K562 (cell line): ENCODE measurements around the gene DHRS3. TPM values are rescaled to one million over a fixed set of nuclear protein-coding genes. Genes with fewer than 3 reads are reported as not detected.

ENCODE experiments used
- CEBPB ChIP-seq: fragments of 450-650 bp; IDR thresholded peaks from 2 replicates; pipeline ENCODE4 v1.6.1; 2016; ENCODE audit warnings: missing genetic modification characterization, missing compliant biosample characterization
- CHCHD3 ChIP-seq: fragments of 250-450 bp; sonication (Bioruptor Pico); IDR thresholded peaks from 2 replicates; pipeline ENCODE4 v2.1.2; 2022; ENCODE audit warnings: mild to moderate bottlenecking
- CXXC5 ChIP-seq: fragments of 250-450 bp; sonication (Bioruptor Pico); IDR thresholded peaks from 2 replicates; pipeline ENCODE4 v1.8.0; 2022; ENCODE audit warnings: inconsistent platforms, mild to moderate bottlenecking, moderate library complexity
- EGR1 ChIP-seq: fragments of 450-650 bp; conservative IDR thresholded peaks from 2 replicates; pipeline ENCODE4 v1.6.1; 2017; ENCODE audit warnings: mild to moderate bottlenecking
- EWSR1 ChIP-seq: fragments of 450-650 bp; IDR thresholded peaks from 2 replicates; pipeline ENCODE4 v1.6.1; 2018; ENCODE audit warnings: borderline replicate concordance, mild to moderate bottlenecking, low read depth, moderate library complexity; ENCODE audit not compliant: partially characterized antibody
- GTF2B ChIP-seq: IDR thresholded peaks from 2 replicates; pipeline ENCODE4 v1.6.1; 2011; ENCODE audit not compliant: insufficient read length; ENCODE audit errors: extremely low read depth
- L3MBTL2 ChIP-seq: fragments of 450-650 bp; IDR thresholded peaks from 2 replicates; pipeline ENCODE4 v1.6.1; 2016; ENCODE audit warnings: mild to moderate bottlenecking, moderate library complexity
- POLR2A ChIP-seq: fragments of 450-650 bp; conservative IDR thresholded peaks from 2 replicates; pipeline ENCODE4 v1.6.1; 2016
- RBM14 ChIP-seq: fragments of 200-400 bp; formaldehyde crosslinking; IDR thresholded peaks from 2 replicates; pipeline ENCODE4 v1.6.1; 2018; ENCODE audit warnings: low read depth, mild to moderate bottlenecking, low read length, moderate library complexity, borderline replicate concordance; ENCODE audit not compliant: insufficient read depth
- RBM39 ChIP-seq: fragments of 200-400 bp; formaldehyde crosslinking; optimal IDR thresholded peaks from 2 replicates; pipeline ENCODE3; 2018; ENCODE audit warnings: low read depth, low read length
- RREB1 ChIP-seq: fragments of 250-450 bp; sonication (Bioruptor Pico); IDR thresholded peaks from 2 replicates; pipeline ENCODE4 v1.4.0; 2020
- STAT6 ChIP-seq: sonication (generic); formaldehyde crosslinking; IDR thresholded peaks from 2 replicates; pipeline ENCODE4 v1.8.1; 2023; ENCODE audit warnings: mild to moderate bottlenecking, missing genetic modification reagents
- ZBED1 ChIP-seq: IDR thresholded peaks from 2 replicates; pipeline ENCODE4 v1.6.1; 2014
- ZBTB49 ChIP-seq: sonication (generic); formaldehyde crosslinking; IDR thresholded peaks from 2 replicates; pipeline ENCODE4 v1.8.0; 2022; ENCODE audit warnings: missing genetic modification reagents, mild to moderate bottlenecking, borderline replicate concordance
- ZFP1 ChIP-seq: fragments of 450-650 bp; formaldehyde crosslinking; IDR thresholded peaks from 2 replicates; pipeline ENCODE4 v1.4.0; 2020; ENCODE audit warnings: mild to moderate bottlenecking, mixed read lengths
- ZKSCAN8 ChIP-seq: fragments of 200-800 bp; sonication (Bioruptor generic); IDR thresholded peaks from 2 replicates; pipeline ENCODE4 v1.6.1; 2016; ENCODE audit warnings: missing genetic modification characterization, missing compliant biosample characterization
- ZNF316 ChIP-seq: fragments of 450-650 bp; IDR thresholded peaks from 2 replicates; pipeline ENCODE4 v1.6.1; 2016
- polyA plus RNA-seq, 8 experiments: library from polyadenylated mRNA; depleted of rRNA in 4 of 8; stranded (reverse) in 5 of 8; unstranded in 3 of 8; fragments of >200 nt; fragmentation: Nextera tagmentation in 2 of 8; fragmentation: Illumina TruSeq in 1 of 8; extraction: Ambion mirVana in 2 of 8; extraction: Trizol in 1 of 8; gene quantifications; 2 replicates each; pipeline versions ENCODE4 v1.2.1 to v1.2.3, GENCODE V29; 2011 to 2014; ENCODE audit warnings: inconsistent platforms in 1 of 8, missing spikeins in 1 of 8
- total RNA-seq, 7 experiments: library from RNA; depleted of rRNA in 6 of 7; stranded (reverse); fragments of >200 nt in 6 of 7; fragmentation: Illumina TruSeq in 2 of 7; extraction: Trizol in 2 of 7; gene quantifications; 2 replicates each; pipeline versions ENCODE4 v1.2.1 to v1.2.3, GENCODE V29; 2011 to 2021; ENCODE audit warnings: low replicate concordance in 1 of 7

Gene DHRS3
- total and polyA plus RNA-seq, 9 of the 15 experiments (the other 6 are each of a cell fraction or from before 2014, with no cell fraction given) = 21.0 to 116 (median 58.7) TPM

- TF ChIP-seq EWSR1 (no peak), CHCHD3 (no peak), GTF2B (no peak), ZFP1 (CRISPR knock-in tag) (no peak), RBM39 (peak; percentile 84), CXXC5 (CRISPR knock-in tag) (peak; percentile 74), L3MBTL2 (peak; percentile 94), POLR2A (no peak), RBM14 (no peak), EGR1 (no peak), ZBTB49 (CRISPR knock-in tag) (no peak), STAT6 (CRISPR knock-in tag) (no peak), ZNF316 (no peak), CEBPB (tag) (no peak), RREB1 (CRISPR knock-in tag) (no peak), ZBED1 (no peak), ZKSCAN8 (CRISPR knock-in tag) (no peak)
These were observed 76.5 kb downstream of the DHRS3 start (continued) for GRCh38 chr1:12541274-12542137.
